ENCODE measurements around the gene TEX264.

TEX264 gene, protein sequence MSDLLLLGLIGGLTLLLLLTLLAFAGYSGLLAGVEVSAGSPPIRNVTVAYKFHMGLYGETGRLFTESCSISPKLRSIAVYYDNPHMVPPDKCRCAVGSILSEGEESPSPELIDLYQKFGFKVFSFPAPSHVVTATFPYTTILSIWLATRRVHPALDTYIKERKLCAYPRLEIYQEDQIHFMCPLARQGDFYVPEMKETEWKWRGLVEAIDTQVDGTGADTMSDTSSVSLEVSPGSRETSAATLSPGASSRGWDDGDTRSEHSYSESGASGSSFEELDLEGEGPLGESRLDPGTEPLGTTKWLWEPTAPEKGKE

GRCh38 chr3:51670823-51671733 is at the start of gene TEX264:
Gene TEX264, plus strand, starts transcription at chr3:51671252. Its CDS starts 3,053 bp downstream, at chr3:51674305.
- peak; percentile 97 for DNase-seq (ENCODE audit: insufficient read length, low spot score)
- TF ChIP-seq, protein P1, sequence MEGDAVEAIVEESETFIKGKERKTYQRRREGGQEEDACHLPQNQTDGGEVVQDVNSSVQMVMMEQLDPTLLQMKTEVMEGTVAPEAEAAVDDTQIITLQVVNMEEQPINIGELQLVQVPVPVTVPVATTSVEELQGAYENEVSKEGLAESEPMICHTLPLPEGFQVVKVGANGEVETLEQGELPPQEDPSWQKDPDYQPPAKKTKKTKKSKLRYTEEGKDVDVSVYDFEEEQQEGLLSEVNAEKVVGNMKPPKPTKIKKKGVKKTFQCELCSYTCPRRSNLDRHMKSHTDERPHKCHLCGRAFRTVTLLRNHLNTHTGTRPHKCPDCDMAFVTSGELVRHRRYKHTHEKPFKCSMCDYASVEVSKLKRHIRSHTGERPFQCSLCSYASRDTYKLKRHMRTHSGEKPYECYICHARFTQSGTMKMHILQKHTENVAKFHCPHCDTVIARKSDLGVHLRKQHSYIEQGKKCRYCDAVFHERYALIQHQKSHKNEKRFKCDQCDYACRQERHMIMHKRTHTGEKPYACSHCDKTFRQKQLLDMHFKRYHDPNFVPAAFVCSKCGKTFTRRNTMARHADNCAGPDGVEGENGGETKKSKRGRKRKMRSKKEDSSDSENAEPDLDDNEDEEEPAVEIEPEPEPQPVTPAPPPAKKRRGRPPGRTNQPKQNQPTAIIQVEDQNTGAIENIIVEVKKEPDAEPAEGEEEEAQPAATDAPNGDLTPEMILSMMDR (IDR thresholded peaks at IDR 0.05; ENCODE audit: insufficient read depth, missing control alignments): no peak
- no peak for FAIRE-seq

GRCh38 chr3:51622413-51622812 is 48.6 kb upstream of the TEX264 start:
- TF ChIP-seq, protein P1 (IDR thresholded peaks at IDR 0.05; ENCODE audit: insufficient read depth, missing control alignments): no peak
- FAIRE-seq (no peak), DNase-seq (ENCODE audit: insufficient read length, low spot score) (no peak)

DNA sequence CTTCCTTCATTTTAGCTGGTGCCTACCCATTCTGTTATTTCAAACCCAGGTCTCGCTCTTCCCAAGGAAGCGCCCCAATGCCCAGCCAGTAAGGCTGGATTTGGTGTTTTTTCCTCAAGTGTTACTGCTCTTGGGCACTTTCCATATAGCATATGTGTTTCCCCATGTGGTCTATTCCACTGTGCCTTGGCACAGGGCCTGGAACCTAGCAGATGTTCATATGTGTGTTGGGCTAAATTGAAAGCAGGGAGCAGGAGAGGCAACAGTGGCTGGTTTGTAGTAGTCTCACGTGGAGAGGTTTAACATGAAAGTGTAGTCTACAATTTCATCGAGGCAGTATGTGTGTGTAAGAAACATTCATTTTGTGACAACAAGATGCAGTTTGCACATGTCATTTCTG is 48.2 kb upstream of the TEX264 start:
- FAIRE-seq (no peak), DNase-seq (ENCODE audit: insufficient read length, low spot score) (no peak)
- TF ChIP-seq, protein P1 (IDR thresholded peaks at IDR 0.05; ENCODE audit: insufficient read depth, missing control alignments): no peak

DNA sequence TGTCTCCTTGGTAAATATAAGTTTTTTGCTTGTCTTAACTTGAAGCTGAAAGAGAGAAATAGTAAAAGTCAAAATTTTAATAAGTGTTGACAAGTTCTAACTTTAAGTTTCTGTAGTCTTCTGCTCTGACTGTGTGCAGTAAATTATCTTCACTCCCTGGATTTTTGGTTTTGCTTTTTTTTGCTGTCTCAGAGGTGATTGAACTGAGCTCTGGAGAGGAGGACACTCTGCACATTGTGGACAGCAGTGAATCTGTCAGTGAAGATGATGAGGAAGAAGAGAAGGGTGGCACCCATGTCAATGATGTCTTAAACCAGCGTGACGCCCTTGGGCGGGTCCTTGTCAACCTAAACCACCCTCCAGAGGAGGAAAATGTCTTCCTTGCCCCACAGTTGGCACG is 40.5 kb upstream of the TEX264 start:
- FAIRE-seq (no peak), DNase-seq (ENCODE audit: insufficient read length, low spot score) (no peak)
- TF ChIP-seq, protein P1 (IDR thresholded peaks at IDR 0.05; ENCODE audit: insufficient read depth, missing control alignments): no peak

DNA sequence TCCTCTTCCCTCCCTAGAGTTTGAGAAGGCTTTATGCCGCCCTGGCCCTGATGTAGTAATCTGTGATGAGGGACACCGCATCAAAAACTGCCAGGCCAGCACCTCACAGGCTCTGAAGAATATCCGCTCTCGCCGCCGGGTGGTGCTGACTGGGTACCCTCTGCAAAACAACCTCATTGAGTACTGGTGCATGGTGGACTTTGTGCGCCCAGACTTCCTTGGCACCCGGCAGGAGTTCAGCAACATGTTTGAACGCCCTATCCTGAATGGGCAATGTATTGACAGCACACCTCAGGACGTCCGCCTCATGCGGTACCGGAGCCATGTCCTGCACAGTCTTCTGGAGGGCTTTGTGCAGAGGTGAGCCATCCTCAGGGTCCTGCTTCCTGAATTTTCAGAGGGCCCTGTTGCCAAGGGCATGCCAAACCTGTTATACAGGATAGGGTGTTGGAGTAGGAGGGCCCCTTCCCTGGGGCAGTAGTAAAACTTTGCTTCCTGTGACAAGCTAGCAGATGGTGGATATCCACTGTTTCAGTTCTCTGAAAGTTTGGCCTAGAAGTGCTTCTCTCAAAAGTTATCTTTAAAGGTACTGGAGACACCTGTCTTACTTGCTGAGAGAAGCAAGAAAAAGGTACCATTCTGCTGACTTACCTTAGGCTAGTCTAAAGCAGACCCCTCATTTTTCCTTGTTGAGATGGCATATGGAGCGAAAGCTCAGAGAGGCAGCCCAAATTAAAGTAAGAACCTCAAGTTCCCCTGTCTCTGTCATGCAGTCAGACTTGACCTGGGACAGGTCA is 33.7 kb upstream of the TEX264 start:
- TF ChIP-seq, protein P1 (IDR thresholded peaks at IDR 0.05; ENCODE audit: insufficient read depth, missing control alignments): no peak
- FAIRE-seq: no peak
- DNase-seq (ENCODE audit: insufficient read length, low spot score): no peak

DNA sequence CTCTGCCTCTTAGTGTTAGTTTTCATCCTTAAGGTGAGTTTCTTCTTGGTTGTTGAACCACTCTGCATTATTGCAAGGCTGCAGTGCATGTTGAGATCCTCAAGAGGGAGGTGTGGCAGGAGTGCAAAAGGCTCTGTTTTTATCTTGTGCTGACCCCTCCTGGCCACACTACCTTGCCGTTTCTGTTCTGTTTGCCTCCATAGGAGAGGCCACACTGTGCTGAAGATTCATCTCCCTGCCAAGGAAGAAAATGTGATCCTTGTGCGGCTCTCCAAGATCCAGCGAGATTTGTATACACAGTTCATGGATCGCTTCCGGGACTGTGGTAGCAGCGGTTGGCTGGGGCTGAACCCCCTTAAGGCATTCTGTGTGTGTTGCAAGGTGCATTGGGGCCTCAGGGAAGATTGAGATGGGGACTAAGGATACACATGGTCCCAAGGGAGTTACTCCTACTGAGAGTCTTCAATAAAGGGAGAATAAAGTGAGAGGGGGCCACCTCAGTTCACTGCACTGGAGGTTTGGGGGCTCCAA is 33.0 kb upstream of the TEX264 start:
- FAIRE-seq (peak; percentile 63), DNase-seq (ENCODE audit: insufficient read length, low spot score) (peak; percentile 50)

More for the DNA sequence above, 33.0 kb upstream of the TEX264 start:
- TF ChIP-seq, protein P1 (IDR thresholded peaks at IDR 0.05; ENCODE audit: insufficient read depth, missing control alignments): peak; percentile 98
